HTERT RPE-1 (cell line): ENCODE measurements around the gene TNFRSF13B.
"Not testable (repeated sequence)": the region's sequence is repeated elsewhere in the genome, so short reads cannot be mapped to it uniquely, and the experiment has no call there.

Experiments used
- in situ Hi-C: fragments of 300-500 bp; cut with MboI; formaldehyde crosslinking; loops from 4 replicates; pipeline ENCODE4 v1.14.3; 2020; ENCODE audit warnings: low sequenced_read_pairs

The TNFRSF13B gene

DNA sequence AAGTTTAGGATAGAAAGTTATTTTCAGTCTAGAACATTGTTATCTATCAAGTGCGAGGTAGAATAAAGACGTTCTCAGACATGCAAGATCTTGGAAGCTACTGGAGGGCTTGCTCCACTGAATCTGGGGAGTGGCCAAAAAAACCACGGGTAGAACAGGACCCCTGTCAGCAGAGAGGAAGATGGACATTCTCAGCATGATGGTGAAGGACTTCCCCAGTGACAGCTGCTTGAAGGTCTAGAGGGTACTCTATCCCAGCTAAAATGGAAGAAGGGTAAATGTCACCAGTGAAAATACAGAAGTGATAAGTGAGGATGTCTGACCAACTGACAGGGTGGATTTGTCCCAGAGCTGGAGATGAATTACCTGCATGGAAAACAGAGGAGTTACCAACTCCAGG lies 10.1 kb downstream of the TNFRSF13B start:
- in situ Hi-C loops, result no loop called here

DNA sequence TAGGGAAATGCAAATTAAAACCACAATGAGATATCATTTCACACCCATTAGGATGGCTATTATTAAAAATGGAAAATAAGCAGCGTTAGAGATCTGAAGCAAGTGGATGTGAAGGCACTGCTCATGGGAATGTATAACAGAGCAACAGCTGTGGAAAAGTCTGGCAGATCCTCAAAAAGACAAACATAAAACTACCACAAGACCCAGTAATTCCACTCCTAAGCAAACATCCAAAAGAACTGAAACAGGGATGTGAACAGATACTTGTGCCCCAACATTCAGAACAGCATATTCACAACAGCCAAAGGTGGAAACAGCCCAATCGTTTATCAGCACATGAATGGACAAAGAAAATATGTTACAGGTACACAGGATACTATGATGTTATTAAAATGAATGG lies 10.9 kb downstream of the TNFRSF13B start:
- in situ Hi-C loops, result not testable (repeated sequence)

DNA sequence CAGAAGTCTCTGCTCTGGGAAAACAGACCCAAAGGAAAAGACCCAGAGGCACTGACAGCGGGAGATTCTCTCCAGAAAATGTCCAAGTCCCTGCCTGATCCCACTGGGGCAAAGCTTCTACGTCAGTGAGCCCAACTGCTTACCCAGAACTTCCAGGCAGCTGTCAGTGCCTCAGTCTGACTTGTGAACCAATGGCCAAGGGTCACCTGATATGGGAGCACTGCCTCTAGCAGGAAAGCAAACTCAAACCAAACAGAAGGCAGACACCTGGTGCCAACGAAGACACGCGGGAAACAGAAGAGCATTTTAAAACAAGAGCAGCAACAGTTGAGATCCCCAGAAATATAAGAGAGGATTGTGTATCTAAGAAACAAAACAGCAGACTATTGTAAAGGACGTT lies 16.9 kb downstream of the TNFRSF13B start:
- in situ Hi-C loops, result not testable (repeated sequence)

DNA sequence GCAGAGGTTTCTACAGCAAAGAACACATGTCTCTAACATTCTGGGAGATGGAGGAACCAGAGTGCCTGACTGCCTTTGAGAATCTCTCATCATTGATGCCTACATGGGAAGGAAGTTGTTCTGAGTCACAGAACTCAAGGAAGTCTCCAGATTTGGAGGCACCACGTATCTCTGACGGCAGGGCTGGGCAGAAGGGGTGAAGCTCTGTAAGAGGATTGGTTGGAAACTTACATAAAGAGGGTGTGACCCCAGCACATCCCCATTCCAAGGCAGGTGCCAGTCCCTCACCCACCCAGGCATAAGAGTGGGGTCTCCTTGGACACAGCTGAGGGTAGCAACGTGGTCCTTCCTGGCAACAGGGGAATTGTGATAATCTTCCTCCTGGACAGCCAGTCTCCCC lies 17.4 kb downstream of the TNFRSF13B start:
- in situ Hi-C loops, result no loop called here

DNA sequence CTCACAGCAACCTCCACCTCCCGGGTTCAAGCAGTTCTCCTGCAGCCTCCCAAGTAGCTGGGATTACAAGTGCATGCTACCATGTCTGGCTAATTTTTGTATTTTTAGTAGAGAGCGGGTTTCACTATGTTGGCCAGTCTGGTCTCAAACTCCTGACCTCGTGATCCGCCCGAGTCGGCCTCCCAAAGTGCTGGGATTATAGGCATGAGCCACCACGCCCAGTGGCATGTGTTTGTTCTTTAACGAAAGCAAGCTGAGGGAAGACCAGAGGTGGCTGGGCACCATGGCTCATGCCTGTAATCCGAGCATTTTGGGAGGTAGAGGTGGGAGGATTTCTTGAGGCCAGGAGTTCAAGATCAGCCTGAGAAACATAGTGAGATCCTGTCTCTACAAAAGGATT lies 18.1 kb downstream of the TNFRSF13B start:
- in situ Hi-C loops, result no loop called here

DNA sequence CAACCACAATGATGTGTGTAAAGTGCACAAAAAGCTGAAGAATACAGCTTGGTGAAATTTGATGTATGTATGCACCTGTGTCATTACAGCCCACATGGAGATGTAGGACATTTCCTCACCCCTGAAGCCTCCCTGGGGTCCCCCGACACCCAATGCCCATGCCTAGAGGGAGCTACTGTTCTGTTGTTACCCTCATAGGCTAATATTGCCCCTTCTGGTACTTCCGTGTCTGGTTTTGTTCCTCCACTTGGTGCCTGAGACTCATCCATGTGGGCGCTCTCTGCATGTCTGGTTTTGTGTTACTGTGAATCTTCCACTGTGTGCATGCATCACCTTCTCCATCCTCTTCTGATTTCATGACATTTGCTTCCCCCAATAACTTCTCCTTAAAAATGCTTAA lies 18.6 kb downstream of the TNFRSF13B start:
- in situ Hi-C loops, result no loop called here

DNA sequence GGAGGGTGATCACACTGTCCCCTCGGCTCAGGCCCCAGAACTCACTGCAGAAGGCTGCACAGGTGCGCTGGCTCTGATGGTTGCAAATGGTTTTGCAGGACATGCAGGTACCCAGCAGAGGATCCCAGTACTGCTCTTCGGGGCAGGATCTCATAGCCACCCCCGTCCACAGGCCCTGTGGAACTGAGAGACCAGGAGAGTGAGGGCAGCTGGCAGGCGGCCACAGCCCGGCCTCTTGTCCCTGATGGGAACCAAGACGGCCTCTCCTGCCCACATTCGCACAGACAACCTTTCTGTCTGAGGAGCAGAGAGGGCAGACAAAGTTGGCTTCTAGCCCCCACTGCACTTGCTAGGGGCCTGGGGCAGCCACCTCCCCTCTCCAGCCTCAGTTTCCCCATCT lies 19.5 kb downstream of the TNFRSF13B start:
- in situ Hi-C loops, result no loop called here

DNA sequence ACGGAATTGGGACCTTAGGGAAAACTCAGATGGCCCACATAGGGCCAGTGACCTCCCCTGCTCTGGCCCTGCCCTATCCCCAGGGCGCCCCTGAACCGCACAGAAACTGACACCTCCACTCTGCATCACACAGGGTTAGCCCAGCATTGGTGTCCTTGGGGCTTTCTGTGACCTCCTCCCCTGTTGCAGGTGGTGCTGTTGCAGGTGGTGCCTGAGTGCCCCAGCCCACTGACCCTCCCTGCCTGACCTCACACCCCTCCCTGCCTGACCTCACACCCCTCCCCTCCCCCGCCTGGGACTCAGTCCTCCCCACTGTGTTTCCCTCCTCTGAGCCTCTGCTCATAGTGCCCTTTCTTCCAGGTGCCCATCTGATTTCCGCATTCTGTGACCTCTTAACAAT lies 21.4 kb downstream of the TNFRSF13B start:
- in situ Hi-C loops, result no loop called here

DNA sequence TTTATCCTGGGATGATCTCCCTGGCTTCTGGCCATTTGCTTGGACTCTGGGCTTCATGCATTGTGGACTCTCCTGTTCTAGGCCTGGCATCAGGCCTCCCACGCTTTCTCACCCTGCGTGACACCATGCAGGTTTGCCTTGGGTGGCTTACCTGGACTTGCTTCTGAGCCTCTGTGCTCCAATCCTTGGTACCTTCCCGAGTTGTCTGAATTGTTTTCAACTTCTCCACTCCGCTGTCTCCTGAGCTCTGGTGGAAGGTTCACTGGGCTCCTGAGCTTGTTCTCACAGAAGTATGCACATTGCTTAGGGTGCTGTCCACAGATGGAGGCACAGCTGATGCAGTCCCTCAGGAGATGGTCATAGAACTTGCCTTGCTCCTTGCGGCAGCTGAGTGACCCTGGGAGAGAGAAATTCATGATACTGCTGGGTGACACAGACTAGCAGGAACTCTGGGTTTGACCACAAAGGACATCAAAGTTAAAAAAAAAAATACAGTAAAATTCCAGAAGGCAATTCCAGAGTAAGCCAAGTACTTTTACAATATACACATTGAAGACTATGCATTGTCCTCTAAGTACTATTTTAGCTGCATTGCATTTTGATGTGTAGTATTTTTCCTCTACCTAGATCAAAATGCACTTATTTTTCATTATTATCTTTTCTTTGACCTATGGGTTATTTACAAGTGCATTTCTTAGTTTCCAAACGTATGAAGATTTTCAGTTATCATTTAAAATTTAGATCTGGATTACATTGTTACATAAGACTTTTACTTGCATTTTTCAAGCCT lies 23.1 kb downstream of the TNFRSF13B start:
- in situ Hi-C loops, result no loop called here

DNA sequence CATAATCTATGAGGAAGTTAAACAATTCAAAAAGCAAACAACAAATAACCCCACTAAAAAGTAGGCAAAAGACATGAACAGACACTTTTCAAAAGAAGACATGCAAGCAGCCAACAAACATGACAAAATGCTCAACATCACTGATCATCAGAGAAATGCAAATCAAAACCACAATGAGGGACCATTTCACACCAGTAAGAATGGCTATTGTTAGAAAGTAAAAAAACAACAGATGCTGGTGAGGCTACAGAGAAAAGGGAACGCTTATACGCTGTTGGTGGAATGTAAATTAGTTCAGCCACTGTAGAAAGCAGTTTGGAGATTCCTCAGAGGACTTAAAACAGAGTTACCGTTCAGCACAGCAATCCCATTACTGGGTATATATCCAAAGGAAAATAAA lies 24.4 kb downstream of the TNFRSF13B start:
- in situ Hi-C loops, result no loop called here

DNA sequence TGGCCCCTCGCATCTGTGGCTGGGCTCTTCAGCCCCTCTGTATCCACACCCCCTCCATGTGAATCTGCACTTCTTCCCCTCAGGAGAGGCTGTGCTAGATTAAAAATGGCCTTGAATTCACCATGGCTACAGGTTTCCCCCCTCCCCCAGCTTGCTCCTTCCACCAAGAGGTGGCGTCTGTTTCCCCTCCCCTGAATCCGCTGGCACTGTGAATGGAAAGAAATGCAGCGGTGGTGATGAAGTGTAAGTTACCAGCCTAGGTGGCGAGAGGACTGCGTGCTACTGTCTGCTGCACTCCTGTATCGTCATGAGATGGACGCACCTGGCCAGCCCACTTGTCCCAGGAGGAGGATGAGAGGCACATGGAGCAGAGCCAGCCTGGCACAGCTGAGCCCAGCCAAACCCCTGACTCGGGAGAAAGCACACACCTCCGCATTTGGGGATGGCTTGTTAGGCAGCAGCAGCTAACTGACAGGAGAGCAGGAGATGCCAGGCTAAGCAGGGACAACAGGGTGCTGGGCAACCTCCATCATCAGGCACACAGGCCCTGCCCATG lies 26.2 kb downstream of the TNFRSF13B start:
- in situ Hi-C loops, result no loop called here

DNA sequence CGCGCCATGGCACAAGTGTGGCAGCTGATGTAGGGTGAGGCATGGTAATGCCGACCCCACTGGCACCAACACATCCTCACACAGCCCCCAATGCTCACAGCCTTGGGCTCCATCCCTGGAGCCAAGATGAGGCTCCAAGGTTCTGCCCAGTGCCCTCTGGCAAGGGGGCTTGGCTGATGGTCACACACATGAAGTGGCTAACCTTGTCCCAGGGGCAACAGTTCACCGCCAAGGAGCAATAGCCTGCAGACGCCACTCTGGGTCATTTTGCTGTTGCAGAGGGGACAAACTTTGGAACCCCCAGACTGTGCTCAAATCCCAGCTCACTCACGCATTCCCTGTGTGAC lies 26.8 kb downstream of the TNFRSF13B start:
- in situ Hi-C loops, result no loop called here

DNA sequence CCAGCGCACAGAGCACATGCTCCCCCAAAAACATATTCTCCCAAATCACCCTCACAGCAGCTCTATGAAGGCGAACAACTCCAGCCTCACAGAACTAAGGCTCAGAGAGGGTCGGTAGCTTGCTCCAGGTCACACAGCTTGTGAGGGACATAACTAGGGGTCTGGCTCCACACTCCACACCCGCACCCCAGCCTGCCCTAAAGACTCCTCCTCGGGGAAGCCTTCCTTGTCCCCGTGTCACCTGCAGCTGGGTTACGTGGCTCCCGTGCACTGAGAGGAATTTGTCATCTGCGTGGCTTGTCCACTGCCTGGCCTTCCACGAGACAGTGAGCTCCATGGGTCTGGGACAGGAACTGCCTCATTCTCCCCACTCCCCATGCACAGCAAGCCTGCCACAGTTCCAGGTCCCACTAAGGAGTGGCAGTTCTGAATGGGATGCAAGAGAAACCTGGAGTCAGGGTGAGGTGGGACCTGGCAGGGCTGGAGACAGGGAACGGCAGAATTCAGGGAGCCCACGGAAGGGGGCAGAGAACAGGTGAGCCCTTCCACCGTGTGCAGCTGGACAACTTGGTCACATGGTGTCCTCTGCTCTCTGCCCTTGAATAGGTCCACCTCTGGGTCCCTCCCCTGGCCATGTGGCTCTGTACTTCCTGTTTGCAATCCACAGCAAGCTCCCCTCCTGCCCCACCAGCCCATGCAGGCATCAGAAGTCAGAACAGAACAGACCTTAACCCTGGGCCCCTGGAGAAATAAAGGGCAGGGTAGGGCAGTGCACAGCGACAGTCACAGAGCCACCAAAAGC lies 27.4 kb downstream of the TNFRSF13B start:
- in situ Hi-C loops, result no loop called here

DNA sequence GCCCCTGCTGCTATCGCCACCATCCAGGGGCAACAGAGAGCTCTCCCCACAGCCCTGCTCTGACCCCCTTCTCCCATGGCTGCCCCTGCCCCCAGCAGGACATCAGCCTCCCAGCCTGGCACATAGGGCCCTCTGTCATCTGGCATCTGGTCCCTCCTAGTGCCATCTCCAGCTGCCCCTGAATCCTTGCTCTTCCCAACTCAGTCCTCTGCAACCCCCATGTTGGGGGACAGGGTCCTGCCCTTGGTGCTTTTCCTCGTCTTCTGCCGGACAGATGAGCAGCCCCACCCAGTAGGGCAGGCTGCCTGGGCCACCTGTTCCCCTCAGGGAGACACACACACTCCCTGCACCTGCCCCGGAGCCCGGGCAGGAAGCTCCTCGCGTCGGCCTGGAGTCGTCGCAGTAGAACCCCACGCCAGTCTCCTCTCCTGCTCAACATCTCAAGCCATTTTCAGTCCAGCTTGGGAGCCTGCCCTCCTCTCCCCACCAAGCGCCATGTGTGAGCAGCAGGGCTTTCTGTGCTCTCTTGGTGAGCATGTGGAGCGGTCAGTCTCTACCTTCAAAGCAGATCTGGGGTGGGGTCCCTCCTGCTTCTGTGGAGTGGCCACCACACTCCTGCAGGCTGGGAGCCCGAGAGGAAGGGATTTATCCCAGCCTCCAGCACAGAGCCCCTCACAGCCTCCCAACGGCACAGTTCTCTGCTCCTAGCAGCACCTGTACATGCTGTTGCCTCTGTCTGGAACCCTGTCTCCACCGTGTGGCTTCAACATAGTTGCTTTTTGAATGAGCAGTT lies 28.2 kb downstream of the TNFRSF13B start:
- in situ Hi-C loops, result no loop called here

DNA sequence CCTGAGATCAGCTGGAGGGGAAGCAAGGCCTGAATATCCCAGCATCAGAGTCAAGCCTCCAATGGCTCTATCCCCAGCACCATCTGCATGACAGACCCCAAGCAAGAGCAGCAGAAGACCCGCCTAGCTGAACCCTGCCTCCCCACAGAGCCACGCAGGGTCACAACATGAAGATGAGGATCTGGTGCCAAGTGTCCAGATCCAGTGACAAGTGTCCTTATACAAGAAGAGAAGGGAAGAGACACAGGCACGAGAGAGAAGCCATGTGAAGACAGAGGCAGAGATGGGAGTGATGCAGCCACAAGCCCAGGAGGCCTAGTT lies 28.9 kb downstream of the TNFRSF13B start:
- in situ Hi-C loops, result no loop called here

DNA sequence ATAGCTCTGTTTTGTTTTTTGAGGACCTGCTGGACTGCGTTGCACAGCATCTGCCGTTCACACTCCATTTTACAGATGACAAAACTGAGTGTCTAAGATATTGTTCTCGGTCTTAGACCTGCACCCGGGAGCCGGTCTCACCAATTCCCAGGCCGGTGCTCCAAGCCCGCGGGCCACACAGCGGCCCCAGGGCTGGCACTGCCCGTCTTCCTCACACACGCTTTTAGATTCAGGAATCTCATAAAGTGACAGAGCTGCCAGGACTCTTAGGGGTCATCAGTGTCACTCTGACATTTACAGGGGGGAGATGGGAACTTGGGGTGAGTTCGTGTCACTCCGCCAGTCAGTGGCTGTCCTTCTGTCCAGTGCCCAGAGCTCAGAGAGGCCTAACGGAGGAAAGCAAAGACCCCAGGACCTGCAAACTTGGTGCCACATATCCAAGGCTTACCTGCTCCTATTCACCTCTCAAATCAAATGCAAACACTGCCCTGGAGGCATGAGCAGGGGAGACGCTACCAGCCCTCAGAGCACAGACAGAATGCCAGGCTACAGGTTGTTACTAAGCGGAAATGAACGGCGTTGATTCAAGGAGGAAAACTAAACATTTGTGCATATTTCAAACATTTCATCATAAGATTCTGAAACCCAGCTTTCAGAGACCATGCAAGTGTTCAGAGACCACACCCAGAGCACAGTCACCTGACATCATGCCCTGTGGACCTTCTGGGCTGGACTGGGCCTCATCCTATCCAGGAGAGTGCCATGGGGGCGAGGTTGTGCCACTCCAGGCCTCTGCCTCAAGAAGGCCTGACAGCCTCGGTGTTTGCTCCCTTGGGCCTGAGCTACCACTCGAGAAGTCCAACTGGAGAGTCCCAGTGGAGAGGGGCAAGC lies 29.5 kb downstream of the TNFRSF13B start:
- in situ Hi-C loops, result no loop called here

DNA sequence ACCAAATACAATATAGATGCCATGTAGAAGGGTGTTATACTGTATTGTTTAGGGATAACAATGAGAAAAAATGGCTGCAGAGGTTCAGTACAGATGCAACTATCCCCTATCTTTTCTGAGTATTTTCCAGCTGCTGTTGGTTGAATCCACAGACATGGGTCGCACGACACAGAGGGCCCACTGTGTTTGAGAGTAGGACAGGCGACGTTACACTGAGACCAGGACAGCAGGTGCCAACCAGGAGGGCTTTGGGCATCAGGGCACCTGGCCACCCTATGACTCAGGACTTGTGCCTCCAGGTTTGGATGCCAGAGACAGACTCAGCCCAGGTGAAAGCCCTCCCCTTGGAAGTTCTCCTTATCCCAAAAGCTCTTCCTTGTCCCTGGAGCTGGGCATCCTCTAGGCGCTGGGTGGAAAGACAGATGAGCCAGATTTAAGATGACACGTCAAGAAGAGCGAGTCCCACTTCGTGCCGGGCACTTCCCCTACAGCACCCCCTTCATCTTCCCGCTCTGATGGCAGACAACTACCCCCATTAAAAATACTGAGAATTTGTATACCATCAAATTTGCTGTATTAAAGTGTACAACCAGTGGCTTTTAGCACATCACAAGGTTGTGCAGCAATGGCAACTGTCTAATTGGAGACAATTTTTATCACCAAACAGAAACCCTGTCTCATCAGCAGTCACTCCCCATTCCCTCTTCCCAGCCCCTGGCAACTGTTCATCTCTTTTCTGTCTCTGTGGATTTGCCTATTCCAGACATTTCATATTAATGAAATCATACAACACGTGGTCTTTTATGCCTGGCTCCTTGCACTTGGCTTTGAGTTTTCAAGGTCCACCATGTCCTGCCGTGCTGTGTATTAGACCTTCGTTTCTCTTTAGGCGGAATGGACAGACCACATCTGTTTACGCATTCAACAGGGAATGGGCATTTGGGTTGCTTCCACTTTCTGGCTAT lies 30.6 kb downstream of the TNFRSF13B start:
- in situ Hi-C loops, result no loop called here

DNA sequence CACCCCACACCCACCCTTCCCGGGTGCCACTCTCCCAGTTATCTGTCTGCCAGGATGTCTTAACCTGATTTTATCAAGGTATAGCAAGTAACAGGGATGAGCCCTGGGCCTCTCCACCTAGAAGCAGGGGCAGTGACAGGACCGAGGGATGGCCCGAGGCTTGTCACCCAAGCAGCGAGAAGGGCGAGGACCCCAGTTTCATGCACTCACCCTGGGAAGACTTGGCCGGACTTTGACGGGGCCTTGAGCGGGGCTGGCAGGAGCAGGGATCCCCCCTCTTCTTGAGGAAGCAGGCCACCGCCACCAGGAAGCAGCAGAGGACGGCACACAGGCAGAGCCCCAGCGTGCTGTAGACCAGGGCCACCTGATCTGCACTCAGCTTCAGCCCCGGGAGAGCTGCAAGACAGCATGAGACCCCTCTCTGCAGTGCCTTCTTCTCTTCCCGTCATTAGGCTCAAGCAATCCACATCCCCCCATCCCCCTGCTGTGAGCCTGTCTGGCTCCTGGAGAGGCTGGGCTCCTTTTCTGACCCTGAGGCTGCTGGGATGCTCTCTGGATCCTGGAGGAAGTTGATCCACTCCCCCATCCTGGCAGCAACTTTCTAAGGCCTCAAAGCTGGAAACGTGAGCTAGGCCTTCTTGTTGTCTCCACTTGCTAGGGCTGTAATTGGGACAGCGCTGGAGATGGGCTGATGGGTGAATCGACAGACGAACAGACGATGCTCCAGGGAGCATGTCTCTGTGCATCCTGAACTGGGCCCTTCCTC lies 31.6 kb downstream of the TNFRSF13B start:
- in situ Hi-C loops, result no loop called here
